ENCODE measurements around the gene RTL5. TPM values are rescaled to one million over a fixed set of nuclear protein-coding genes. Genes with fewer than 3 reads are reported as not detected.

Gene RTL5
- total and polyA plus RNA-seq, 2 experiments from 2014 or later: 2.5 to 2.6 TPM

DNA sequence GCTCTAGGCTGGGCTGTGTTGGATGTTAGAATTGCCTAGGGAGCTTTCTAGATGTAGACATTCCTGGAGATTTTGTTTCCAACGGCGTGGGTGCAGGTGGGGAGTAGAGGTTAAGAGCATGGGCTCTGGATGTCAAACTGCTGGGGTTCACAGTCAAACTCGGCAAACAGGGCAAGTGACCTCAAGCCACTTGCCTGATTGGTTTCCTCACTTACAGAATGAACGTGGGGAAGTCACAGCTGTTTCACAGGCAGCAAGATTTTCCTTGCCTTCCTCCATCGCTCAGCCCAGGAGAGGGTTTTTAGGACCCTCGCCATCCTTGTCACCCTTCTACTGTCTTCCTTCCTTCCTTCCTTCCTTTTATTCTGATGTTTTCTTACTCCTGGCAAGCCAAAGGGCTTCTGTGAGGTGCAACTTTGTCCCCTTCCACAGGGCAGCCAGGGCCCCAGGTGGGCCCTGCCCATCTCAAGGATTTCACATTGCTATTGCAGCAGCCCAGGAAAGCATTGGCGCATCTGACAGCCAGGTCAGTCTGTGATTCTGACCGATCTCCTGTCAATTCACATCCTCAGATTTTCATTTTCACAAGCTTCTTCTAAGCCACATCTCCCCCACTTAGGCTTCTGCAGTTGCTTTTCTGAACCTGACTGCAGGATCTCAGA, 7.0 kb downstream of the RTL5 start:
- Histone ChIP-seq H3K36me3 (replicated peaks; ENCODE audit: insufficient read depth, low read depth) (no peaks in the 10 kb centered on the region), H3K27me3 (no peaks in the 10 kb centered on the region), H3K79me2 (no peaks in the 10 kb centered on the region), H4K20me1 (ENCODE audit: insufficient read depth, poor library complexity, severe bottlenecking) (no peaks in the 10 kb centered on the region), H3K4me2 (no peak overlapping the region), H3K4me1 (ENCODE audit: insufficient read depth) (peaks cover 7% of the 10 kb centered on the region), H3K9me2 (replicated peaks; ENCODE audit: insufficient read depth) (no peaks in the 10 kb centered on the region), H3K9me3 (ENCODE audit: low read depth) (no peaks in the 10 kb centered on the region), H2AFZ (no peak overlapping the region), H3K4me3 (no peak overlapping the region), H3K27ac (no peak overlapping the region)
- no peak for DNase-seq (ENCODE audit: low spot score)
- 64% methylated on average over 8 of the region's 8 CpGs for WGBS (ENCODE audit: low lambda C conversion rate, missing lambda C conversion rate)
- TF ChIP-seq, protein P1, sequence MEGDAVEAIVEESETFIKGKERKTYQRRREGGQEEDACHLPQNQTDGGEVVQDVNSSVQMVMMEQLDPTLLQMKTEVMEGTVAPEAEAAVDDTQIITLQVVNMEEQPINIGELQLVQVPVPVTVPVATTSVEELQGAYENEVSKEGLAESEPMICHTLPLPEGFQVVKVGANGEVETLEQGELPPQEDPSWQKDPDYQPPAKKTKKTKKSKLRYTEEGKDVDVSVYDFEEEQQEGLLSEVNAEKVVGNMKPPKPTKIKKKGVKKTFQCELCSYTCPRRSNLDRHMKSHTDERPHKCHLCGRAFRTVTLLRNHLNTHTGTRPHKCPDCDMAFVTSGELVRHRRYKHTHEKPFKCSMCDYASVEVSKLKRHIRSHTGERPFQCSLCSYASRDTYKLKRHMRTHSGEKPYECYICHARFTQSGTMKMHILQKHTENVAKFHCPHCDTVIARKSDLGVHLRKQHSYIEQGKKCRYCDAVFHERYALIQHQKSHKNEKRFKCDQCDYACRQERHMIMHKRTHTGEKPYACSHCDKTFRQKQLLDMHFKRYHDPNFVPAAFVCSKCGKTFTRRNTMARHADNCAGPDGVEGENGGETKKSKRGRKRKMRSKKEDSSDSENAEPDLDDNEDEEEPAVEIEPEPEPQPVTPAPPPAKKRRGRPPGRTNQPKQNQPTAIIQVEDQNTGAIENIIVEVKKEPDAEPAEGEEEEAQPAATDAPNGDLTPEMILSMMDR (IDR thresholded peaks at IDR 0.05; ENCODE audit: poor library complexity): no peak
- TF ChIP-seq EZH2phosphoT487 (IDR thresholded peaks at IDR 0.05; ENCODE audit: low read depth, severe bottlenecking, unreplicated experiment) (no peak), EZH2 (IDR thresholded peaks at IDR 0.05; ENCODE audit: borderline replicate concordance) (no peak)

DNA sequence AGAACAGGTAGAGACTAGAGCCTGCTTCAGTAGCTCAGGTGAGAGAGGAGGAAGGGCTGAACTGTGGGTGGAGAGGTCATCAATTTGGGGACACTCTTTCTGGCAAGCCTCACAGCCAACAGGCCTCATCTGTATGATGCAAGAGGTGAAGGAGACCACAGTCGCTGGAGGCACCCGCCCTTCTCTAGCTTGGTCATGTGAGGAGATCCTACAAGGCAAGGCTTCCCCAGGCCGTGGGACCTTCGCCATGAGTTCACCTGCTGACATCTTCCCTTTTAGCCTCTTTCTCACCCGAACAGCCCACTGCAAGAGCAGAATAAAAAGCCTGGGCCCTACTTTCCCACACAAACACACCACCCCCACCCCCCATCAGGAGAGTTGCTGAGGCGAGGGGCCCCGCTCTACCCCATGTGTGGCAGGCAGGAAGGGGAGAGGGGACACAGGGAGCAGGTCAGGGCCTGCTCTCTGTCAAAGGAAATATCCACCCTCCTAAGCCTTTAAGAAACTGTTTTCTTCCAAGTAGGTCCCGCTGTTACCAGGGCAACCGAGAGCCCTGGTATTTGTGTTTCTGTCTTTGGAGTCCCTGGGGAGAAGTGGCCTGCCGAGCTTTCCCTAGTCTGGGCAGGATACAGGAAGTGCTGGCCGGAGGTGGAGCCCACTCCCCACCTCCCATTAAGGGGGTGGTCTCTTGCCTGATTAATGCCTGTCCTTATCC, 8.1 kb downstream of the RTL5 start:
- peak overlapping the region; percentile 67 for H3K27ac ChIP-seq

DNA sequence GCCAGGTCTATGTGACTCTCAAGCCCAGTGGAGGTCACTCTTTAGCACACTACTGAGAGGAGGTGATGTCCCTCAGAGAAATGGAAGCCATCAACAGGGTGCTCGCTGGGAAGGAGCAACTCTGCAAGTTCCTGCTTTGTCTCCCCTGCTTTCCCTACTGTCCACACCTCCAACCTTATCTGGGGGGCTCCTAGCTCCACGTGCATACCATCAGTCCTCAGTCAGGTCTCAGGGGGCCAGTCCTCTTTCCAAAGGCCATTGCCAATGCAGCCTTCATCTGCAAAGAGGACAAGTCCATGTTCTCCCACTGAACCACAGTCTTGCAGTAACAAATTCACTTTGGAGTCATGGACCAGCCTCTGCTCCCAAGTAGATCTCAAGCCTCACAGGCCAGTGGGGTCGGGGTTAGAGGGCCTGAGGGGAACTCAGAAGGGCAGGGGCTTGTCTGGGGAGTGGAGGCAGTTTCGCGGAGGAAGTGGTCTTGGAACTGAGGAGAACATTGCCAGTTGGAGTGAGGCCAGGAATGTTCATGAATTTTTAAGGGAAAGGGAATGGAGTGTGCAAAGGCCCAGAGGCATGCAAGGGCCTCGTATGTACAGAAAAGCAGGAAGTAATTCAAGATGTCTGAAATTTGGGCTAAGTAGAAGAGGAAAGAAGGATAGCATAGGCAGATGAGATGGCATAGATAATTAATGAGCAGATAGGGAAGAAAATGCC, 8.9 kb downstream of the RTL5 start:
- Histone ChIP-seq H3K36me3 (replicated peaks; ENCODE audit: insufficient read depth, low read depth) (no peaks in the 10 kb centered on the region), H3K4me1 (ENCODE audit: insufficient read depth) (peaks cover 7% of the 10 kb centered on the region), H3K4me2 (no peak overlapping the region), H2AFZ (no peak overlapping the region), H3K79me2 (no peaks in the 10 kb centered on the region), H3K9me3 (ENCODE audit: low read depth) (no peaks in the 10 kb centered on the region), H3K27me3 (no peaks in the 10 kb centered on the region), H4K20me1 (ENCODE audit: insufficient read depth, poor library complexity, severe bottlenecking) (no peaks in the 10 kb centered on the region), H3K4me3 (no peak overlapping the region), H3K9me2 (replicated peaks; ENCODE audit: insufficient read depth) (no peaks in the 10 kb centered on the region), H3K27ac (peak overlapping the region; percentile 67)
- WGBS (ENCODE audit: low lambda C conversion rate, missing lambda C conversion rate): 67% methylated on average over 6 of the region's 6 CpGs
- no peak for DNase-seq (ENCODE audit: low spot score)
- TF ChIP-seq EZH2 (IDR thresholded peaks at IDR 0.05; ENCODE audit: borderline replicate concordance) (no peak), EZH2phosphoT487 (IDR thresholded peaks at IDR 0.05; ENCODE audit: low read depth, severe bottlenecking, unreplicated experiment) (no peak)
- TF ChIP-seq, protein P1 (IDR thresholded peaks at IDR 0.05; ENCODE audit: poor library complexity): no peak

More for the DNA sequence above, 8.1 kb downstream of the RTL5 start:
- no peak overlapping the region for H3K4me3 ChIP-seq
- H3K9me2 ChIP-seq (replicated peaks; ENCODE audit: insufficient read depth): no peaks in the 10 kb centered on the region
- no peaks in the 10 kb centered on the region for H3K9me3 ChIP-seq (ENCODE audit: low read depth)
- H3K36me3 ChIP-seq (replicated peaks; ENCODE audit: insufficient read depth, low read depth): no peaks in the 10 kb centered on the region
- peak; percentile 66 for DNase-seq (ENCODE audit: low spot score)
- H4K20me1 ChIP-seq (ENCODE audit: insufficient read depth, poor library complexity, severe bottlenecking): no peaks in the 10 kb centered on the region
- H3K79me2 ChIP-seq: no peaks in the 10 kb centered on the region
- WGBS (ENCODE audit: low lambda C conversion rate, missing lambda C conversion rate): 55% methylated on average over 11 of the region's 11 CpGs
- H3K4me2 ChIP-seq: no peak overlapping the region
- peaks cover 7% of the 10 kb centered on the region for H3K4me1 ChIP-seq (ENCODE audit: insufficient read depth)
- TF ChIP-seq EZH2phosphoT487 (IDR thresholded peaks at IDR 0.05; ENCODE audit: low read depth, severe bottlenecking, unreplicated experiment) (no peak), EZH2 (IDR thresholded peaks at IDR 0.05; ENCODE audit: borderline replicate concordance) (no peak)
- TF ChIP-seq, protein P1 (IDR thresholded peaks at IDR 0.05; ENCODE audit: poor library complexity): no peak
- H3K27me3 ChIP-seq: no peaks in the 10 kb centered on the region
- H2AFZ ChIP-seq: no peak overlapping the region
